ENCODE results near the gene OSBPL8. TPM values are rescaled to one million over a fixed set of nuclear protein-coding genes. Genes with fewer than 3 reads are reported as not detected.

Gene OSBPL8
- total and polyA plus RNA-seq, 2 of the 8 experiments (the other 6 are each of a cell fraction or from before 2014, with no cell fraction given) = 10.9 to 81.1 TPM

GRCh38 chr12:76555797-76556196, 3.8 kb downstream of the OSBPL8 start (continued):
- TF ChIP-seq RBBP5 (IDR thresholded peaks at IDR 0.05; ENCODE audit: borderline replicate concordance, low read depth, low read length) (no peak), JUN (IDR thresholded peaks at IDR 0.05; ENCODE audit: low read depth, low read length) (no peak), SP1 (IDR thresholded peaks at IDR 0.05; ENCODE audit: low read depth, low read length) (no peak), TAF7 (optimal IDR thresholded peaks at IDR 0.05; ENCODE audit: borderline replicate concordance, low read depth, low read length) (no peak)

Measured in H1 (cell line).